SK-N-SH (cell line): ENCODE results near the gene LARGE1. TPM values are rescaled to one million over a fixed set of nuclear protein-coding genes. Genes with fewer than 3 reads are reported as not detected.

Experiments used
- CTCF ChIA-PET: fragments of 300-600, 350-600 bp; formaldehyde crosslinking; extraction: SDS; loops from one replicate; lab custom pipeline; 2021; lab: Yijun Ruan, JAX
- POLR2A ChIA-PET: fragments of 350-600 bp; sonication (Branson Sonifier 250); formaldehyde crosslinking; extraction: SDS; loops from one replicate; lab custom pipeline; 2020; ENCODE audit warnings: antibody characterized with exemption, inconsistent platforms; lab: Yijun Ruan, JAX
- DNase-seq: peaks from one replicate; pipeline ENCODE4 v3.0.0; 2012
- H2AFZ ChIP-seq: fragments of 200-600 bp; sonication (generic); 2 replicates; pipeline ENCODE4 v1.8.1; 2016; ENCODE audit warnings: antibody characterized with exemption, mild to moderate bottlenecking, low read depth
- H3F3A ChIP-seq: fragments of 200-600 bp; sonication (generic); replicated peaks from 2 replicates; pipeline ENCODE3; 2016; ENCODE audit warnings: antibody characterized with exemption, mild to moderate bottlenecking; ENCODE audit not compliant: insufficient read depth
- H3K27ac ChIP-seq, 2 experiments: fragments of 200-500 bp in 1 of 2; fragments of 200-600 bp in 1 of 2; sonication (Bioruptor generic) in 1 of 2; sonication (generic), shearing (Covaris generic) in 1 of 2; 2 replicates each; pipeline versions ENCODE4 v1.5.1 to v1.6.1; 2014 to 2016; ENCODE audit warnings: low read depth in 2 of 2, inconsistent platforms in 1 of 2, low read length in 1 of 2, mild to moderate bottlenecking in 1 of 2, mixed read lengths in 1 of 2
- H3K27me3 ChIP-seq: fragments of 200-600 bp; sonication (generic), shearing (Covaris generic); 2 replicates; pipeline ENCODE4 v1.6.1; 2016; ENCODE audit warnings: mixed run types; ENCODE audit not compliant: insufficient read depth
- H3K36me3 ChIP-seq, 2 experiments: fragments of 200-500 bp in 1 of 2; fragments of 200-600 bp in 1 of 2; sonication (Bioruptor generic) in 1 of 2; sonication (generic) in 1 of 2; replicated peaks in 1 of 2; 2 replicates each; pipeline versions ENCODE3 to v1.5.1; 2014 to 2016; ENCODE audit warnings: low read length in 1 of 2, mild to moderate bottlenecking in 1 of 2; ENCODE audit not compliant: insufficient read depth in 2 of 2, control insufficient read depth in 1 of 2
- H3K4me1 ChIP-seq, 2 experiments: fragments of 200-500 bp in 1 of 2; fragments of 200-600 bp in 1 of 2; sonication (Bioruptor generic) in 1 of 2; sonication (generic), shearing (Covaris generic) in 1 of 2; 2 replicates each; pipeline versions ENCODE4 v1.5.1 to v1.6.1; 2014 to 2016; ENCODE audit warnings: low read depth in 1 of 2, low read length in 1 of 2, mixed run types in 1 of 2; ENCODE audit not compliant: insufficient read depth in 2 of 2, control insufficient read depth in 1 of 2
- H3K4me2 ChIP-seq: fragments of 200-600 bp; sonication (generic), shearing (Covaris generic); 2 replicates; pipeline ENCODE4 v1.6.1; 2017; ENCODE audit warnings: mixed run types
- H3K4me3 ChIP-seq, 2 experiments: fragments of 200-500 bp in 1 of 2; fragments of 200-600 bp in 1 of 2; sonication (Bioruptor generic) in 1 of 2; sonication (generic), shearing (Covaris generic) in 1 of 2; 2 replicates each; pipeline versions ENCODE4 v1.5.1 to v1.8.1; 2014 to 2016; ENCODE audit warnings: low read depth in 2 of 2, inconsistent platforms in 1 of 2, low read length in 1 of 2, mild to moderate bottlenecking in 1 of 2, mixed read lengths in 1 of 2, moderate library complexity in 1 of 2
- H3K79me2 ChIP-seq: fragments of 200-600 bp; sonication (generic); 2 replicates; pipeline ENCODE4 v1.8.1; 2017; ENCODE audit warnings: mild to moderate bottlenecking; ENCODE audit not compliant: insufficient read depth
- H3K9ac ChIP-seq: fragments of 200-600 bp; sonication (generic); 2 replicates; pipeline ENCODE4 v1.6.1; 2017; ENCODE audit warnings: mixed run types
- H3K9me2 ChIP-seq: fragments of 200-600 bp; sonication (generic); 2 replicates; pipeline ENCODE4 v1.6.1; 2017; ENCODE audit warnings: mixed run types
- H3K9me3 ChIP-seq: fragments of 200-600 bp; sonication (generic); 2 replicates; pipeline ENCODE4 v1.6.1; 2017; ENCODE audit warnings: mixed run types, mild to moderate bottlenecking, moderate library complexity
- H4K20me1 ChIP-seq: fragments of 200-600 bp; sonication (generic); 2 replicates; pipeline ENCODE4 v1.6.1; 2017; ENCODE audit warnings: mild to moderate bottlenecking, mixed run types; ENCODE audit not compliant: insufficient read depth
- CHD2 ChIP-seq: fragments of 150-350 bp; IDR thresholded peaks from 2 replicates; pipeline ENCODE4 v1.6.1; 2018; ENCODE audit warnings: low read length; ENCODE audit not compliant: partially characterized antibody
- ELF1 ChIP-seq: IDR thresholded peaks from 2 replicates; pipeline ENCODE4 v1.4.0; 2012
- EP300 ChIP-seq, 2 experiments: IDR thresholded peaks; 2 replicates each; pipeline versions ENCODE4 v1.4.0 to v1.6.1; 2012; ENCODE audit warnings: borderline replicate concordance in 1 of 2, low read depth in 1 of 2, low read length in 1 of 2
- EZH2phosphoT487 ChIP-seq: fragments of 200-600 bp; sonication (generic); IDR thresholded peaks from 2 replicates; pipeline ENCODE4 v1.6.1; 2017; ENCODE audit warnings: low read depth, mixed run types, mild to moderate bottlenecking, antibody characterized with exemption, moderate library complexity, borderline replicate concordance
- FOSL2 ChIP-seq: IDR thresholded peaks from 2 replicates; pipeline ENCODE4 v1.4.0; 2012; ENCODE audit warnings: low read depth, mild to moderate bottlenecking, moderate library complexity, borderline replicate concordance
- FOXJ3 ChIP-seq: sonication (generic); formaldehyde crosslinking; IDR thresholded peaks from 2 replicates; pipeline ENCODE4 v1.5.1; 2020; ENCODE audit warnings: mild to moderate bottlenecking, missing genetic modification reagents
- FOXM1 ChIP-seq: IDR thresholded peaks from 2 replicates; pipeline ENCODE4 v1.4.0; 2012; ENCODE audit warnings: low read depth, mild to moderate bottlenecking
- GABPA ChIP-seq: IDR thresholded peaks from 2 replicates; pipeline ENCODE4 v1.4.0; 2012; ENCODE audit warnings: low read depth, mild to moderate bottlenecking
- MXI1 ChIP-seq: IDR thresholded peaks from 2 replicates; pipeline ENCODE4 v1.6.1; 2012; ENCODE audit warnings: mild to moderate bottlenecking, low read depth, low read length, improper control_type of control experiment
- NRF1 ChIP-seq: IDR thresholded peaks from 2 replicates; pipeline ENCODE4 v1.6.1; 2012; ENCODE audit warnings: low read depth, mild to moderate bottlenecking, low read length
- RAD21 ChIP-seq: IDR thresholded peaks from 2 replicates; pipeline ENCODE4 v1.6.1; 2012; ENCODE audit warnings: mild to moderate bottlenecking, low read length
- RCOR1 ChIP-seq: fragments of 150-350 bp; IDR thresholded peaks from 2 replicates; pipeline ENCODE4 v1.6.1; 2017; ENCODE audit warnings: antibody characterized with exemption, low read length
- RFX5 ChIP-seq: IDR thresholded peaks from 2 replicates; pipeline ENCODE4 v1.6.1; 2012; ENCODE audit warnings: mild to moderate bottlenecking, improper control_type of control experiment, low read length
- SIN3A ChIP-seq: IDR thresholded peaks from 2 replicates; pipeline ENCODE4 v1.6.1; 2012; ENCODE audit warnings: low read depth, mild to moderate bottlenecking, low read length, moderate library complexity, borderline replicate concordance
- SMC3 ChIP-seq: IDR thresholded peaks from 2 replicates; pipeline ENCODE4 v1.6.1; 2012; ENCODE audit warnings: low read depth, low read length, improper control_type of control experiment
- TEAD4 ChIP-seq: IDR thresholded peaks from 2 replicates; pipeline ENCODE4 v1.4.0; 2012; ENCODE audit warnings: mild to moderate bottlenecking, borderline replicate concordance; ENCODE audit not compliant: insufficient read depth
- USF2 ChIP-seq: fragments of 150-350 bp; IDR thresholded peaks from 2 replicates; pipeline ENCODE4 v1.6.1; 2017; ENCODE audit warnings: antibody characterized with exemption, low read length, low read depth, borderline replicate concordance
- WGBS: methylation state at CpG from one replicate; pipeline ENCODE4 v1.1.6; 2017; ENCODE audit warnings: low lambda C conversion rate; 5-methylcytosine and 5-hydroxymethylcytosine counted together
- polyA plus RNA-seq, 3 experiments: library from polyadenylated mRNA; depleted of rRNA; stranded (reverse); fragments of >200 nt; gene quantifications; 2 replicates each; pipeline ENCODE4 v1.2.3, GENCODE V29; 2012
- TF ChIP-seq, protein P1 (sequence below): fragments of 200-600 bp; sonication (generic); IDR thresholded peaks from 2 replicates; pipeline ENCODE4 v1.6.1; 2017; ENCODE audit warnings: antibody characterized with exemption, mild to moderate bottlenecking, moderate library complexity
- TF ChIP-seq, protein P2 (sequence below): IDR thresholded peaks from 2 replicates; pipeline ENCODE4 v1.4.0; 2012; ENCODE audit warnings: low read depth, borderline replicate concordance
- TF ChIP-seq, protein P3 (sequence below): IDR thresholded peaks from 2 replicates; pipeline ENCODE4 v1.4.0; 2012; ENCODE audit warnings: low read depth, borderline replicate concordance

The LARGE1 gene
- polyA plus RNA-seq, 1 of the 3 experiments (the other 2 are of a cell fraction), result 1.1 TPM

DNA sequence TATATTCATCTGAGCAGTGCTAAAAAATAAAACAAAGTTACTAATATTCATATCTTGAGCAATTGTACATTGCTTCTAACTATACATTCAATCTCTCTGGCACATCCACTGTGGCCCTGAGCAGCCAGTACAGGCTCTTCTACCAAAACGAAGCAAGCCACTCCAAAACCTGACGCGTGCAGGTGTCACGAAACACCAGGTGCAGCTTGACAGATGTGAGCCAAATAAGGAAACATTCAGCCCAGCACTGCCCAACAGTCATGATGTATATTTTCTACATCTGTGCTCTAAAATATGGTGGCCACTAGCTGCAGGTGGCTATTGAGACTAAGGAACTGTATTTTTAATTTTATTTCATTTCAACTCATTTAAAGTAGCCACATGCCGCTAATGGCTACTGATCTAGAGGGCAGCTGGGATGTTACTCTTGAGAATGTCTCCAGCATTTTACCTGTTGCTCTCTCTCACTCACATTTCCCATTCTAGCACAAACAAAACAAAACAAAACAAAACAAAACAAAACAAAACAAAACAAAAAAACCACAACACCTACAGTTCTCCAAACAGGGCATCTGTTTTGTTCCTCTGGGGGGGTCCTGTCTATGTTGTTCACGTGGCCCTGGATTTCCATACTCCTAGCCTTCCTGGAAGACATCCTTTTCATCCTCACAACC is 77.7 kb downstream of the LARGE1 start:
- H4K20me1 ChIP-seq, result no peaks in the 10 kb centered on the region
- no peak overlapping the region for H3K9ac ChIP-seq
- no peaks in the 10 kb centered on the region for H3K79me2 ChIP-seq
- POLR2A ChIA-PET, result no interaction called here
- WGBS, result 72% methylated on average over 6 of the region's 6 CpGs
- H3F3A ChIP-seq, result no peaks in the 10 kb centered on the region
- no peaks in the 10 kb centered on the region for H3K9me3 ChIP-seq
- H3K36me3 ChIP-seq, result no peaks in the 10 kb centered on the region
- peaks cover 0 to 6% of the 10 kb centered on the region in 2 experiments; a peak in 2 of 4 replicates for H3K4me1 ChIP-seq
- no peaks in the 10 kb centered on the region for H3K27me3 ChIP-seq
- H3K4me3 ChIP-seq, result no peak overlapping the region
- H3K4me2 ChIP-seq, result no peak overlapping the region
- TF ChIP-seq GABPA (no peak), CHD2 (no peak), ELF1 (no peak), RCOR1 (no peak), FOXM1 (no peak), RFX5 (no peak), EZH2phosphoT487 (no peak), MXI1 (no peak), NRF1 (no peak), SIN3A (no peak)
- TF ChIP-seq, protein P1, sequence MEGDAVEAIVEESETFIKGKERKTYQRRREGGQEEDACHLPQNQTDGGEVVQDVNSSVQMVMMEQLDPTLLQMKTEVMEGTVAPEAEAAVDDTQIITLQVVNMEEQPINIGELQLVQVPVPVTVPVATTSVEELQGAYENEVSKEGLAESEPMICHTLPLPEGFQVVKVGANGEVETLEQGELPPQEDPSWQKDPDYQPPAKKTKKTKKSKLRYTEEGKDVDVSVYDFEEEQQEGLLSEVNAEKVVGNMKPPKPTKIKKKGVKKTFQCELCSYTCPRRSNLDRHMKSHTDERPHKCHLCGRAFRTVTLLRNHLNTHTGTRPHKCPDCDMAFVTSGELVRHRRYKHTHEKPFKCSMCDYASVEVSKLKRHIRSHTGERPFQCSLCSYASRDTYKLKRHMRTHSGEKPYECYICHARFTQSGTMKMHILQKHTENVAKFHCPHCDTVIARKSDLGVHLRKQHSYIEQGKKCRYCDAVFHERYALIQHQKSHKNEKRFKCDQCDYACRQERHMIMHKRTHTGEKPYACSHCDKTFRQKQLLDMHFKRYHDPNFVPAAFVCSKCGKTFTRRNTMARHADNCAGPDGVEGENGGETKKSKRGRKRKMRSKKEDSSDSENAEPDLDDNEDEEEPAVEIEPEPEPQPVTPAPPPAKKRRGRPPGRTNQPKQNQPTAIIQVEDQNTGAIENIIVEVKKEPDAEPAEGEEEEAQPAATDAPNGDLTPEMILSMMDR, result no peak
- TF ChIP-seq, protein P2, sequence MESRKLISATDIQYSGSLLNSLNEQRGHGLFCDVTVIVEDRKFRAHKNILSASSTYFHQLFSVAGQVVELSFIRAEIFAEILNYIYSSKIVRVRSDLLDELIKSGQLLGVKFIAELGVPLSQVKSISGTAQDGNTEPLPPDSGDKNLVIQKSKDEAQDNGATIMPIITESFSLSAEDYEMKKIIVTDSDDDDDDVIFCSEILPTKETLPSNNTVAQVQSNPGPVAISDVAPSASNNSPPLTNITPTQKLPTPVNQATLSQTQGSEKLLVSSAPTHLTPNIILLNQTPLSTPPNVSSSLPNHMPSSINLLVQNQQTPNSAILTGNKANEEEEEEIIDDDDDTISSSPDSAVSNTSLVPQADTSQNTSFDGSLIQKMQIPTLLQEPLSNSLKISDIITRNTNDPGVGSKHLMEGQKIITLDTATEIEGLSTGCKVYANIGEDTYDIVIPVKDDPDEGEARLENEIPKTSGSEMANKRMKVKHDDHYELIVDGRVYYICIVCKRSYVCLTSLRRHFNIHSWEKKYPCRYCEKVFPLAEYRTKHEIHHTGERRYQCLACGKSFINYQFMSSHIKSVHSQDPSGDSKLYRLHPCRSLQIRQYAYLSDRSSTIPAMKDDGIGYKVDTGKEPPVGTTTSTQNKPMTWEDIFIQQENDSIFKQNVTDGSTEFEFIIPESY, result no peak
- TF ChIP-seq, all 33 proteins: peak for 0
- DNase-seq, result no peak
- no peak overlapping the region for H2AFZ ChIP-seq
- CTCF ChIA-PET, result interaction anchor here (0.7 to 1.7 kb wide), 2 partner anchors 91 to 540 kb away, joined by 3 to 4 read pairs; no protein-coding TSS in a partner anchor
- no peak overlapping the region for H3K27ac ChIP-seq
- no peaks in the 10 kb centered on the region for H3K9me2 ChIP-seq

- ChIA-PET CTCF (interaction anchor here (1.7 kb wide), 1 partner anchor 539 kb away, joined by 3 read pairs; no protein-coding TSS in a partner anchor), POLR2A (no interaction called here)
- Histone ChIP-seq H3K9me3 (no peaks in the 10 kb centered on the region), H3F3A (no peaks in the 10 kb centered on the region), H2AFZ (no peak overlapping the region), H3K9me2 (no peaks in the 10 kb centered on the region), H3K4me3 (no peak overlapping the region), H3K36me3 (no peaks in the 10 kb centered on the region), H4K20me1 (no peaks in the 10 kb centered on the region), H3K79me2 (no peaks in the 10 kb centered on the region), H3K27ac (no peak overlapping the region), H3K4me1 (peaks cover 0 to 8% of the 10 kb centered on the region in 2 experiments; a peak in 2 of 4 replicates), H3K9ac (no peak overlapping the region), H3K4me2 (no peak overlapping the region), H3K27me3 (no peaks in the 10 kb centered on the region)
- no peak for DNase-seq
- 70% methylated on average over 12 of the region's 12 CpGs for WGBS
- TF ChIP-seq, protein P3, sequence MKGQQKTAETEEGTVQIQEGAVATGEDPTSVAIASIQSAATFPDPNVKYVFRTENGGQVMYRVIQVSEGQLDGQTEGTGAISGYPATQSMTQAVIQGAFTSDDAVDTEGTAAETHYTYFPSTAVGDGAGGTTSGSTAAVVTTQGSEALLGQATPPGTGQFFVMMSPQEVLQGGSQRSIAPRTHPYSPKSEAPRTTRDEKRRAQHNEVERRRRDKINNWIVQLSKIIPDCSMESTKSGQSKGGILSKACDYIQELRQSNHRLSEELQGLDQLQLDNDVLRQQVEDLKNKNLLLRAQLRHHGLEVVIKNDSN, result no peak
- no peak for TF ChIP-seq RAD21
- TF ChIP-seq NRF1, result no peak
- TF ChIP-seq FOXJ3 (CRISPR knock-in tag), result no peak
- no peak for TF ChIP-seq MXI1
- no peak for TF ChIP-seq ELF1
- TF ChIP-seq EZH2phosphoT487, result no peak
- no peak for TF ChIP-seq EP300 (IDR thresholded peaks at IDR 0.05; ENCODE audit: borderline replicate concordance in 1 of 2, low read depth in 1 of 2, low read length in 1 of 2)
- TF ChIP-seq TEAD4, result no peak
- TF ChIP-seq FOXM1, result no peak
- no peak for TF ChIP-seq CHD2
- no peak for TF ChIP-seq SMC3
- no peak for TF ChIP-seq FOSL2
- TF ChIP-seq USF2, result no peak
- TF ChIP-seq RFX5, result no peak
Observed at GRCh38 chr22:33842006-33842354, 78.3 kb downstream of the LARGE1 start.
